ENCODE results near the gene PRAF2.
A peak's percentile ranks its signal among the peaks of the same experiment; 100 is the strongest.

PRAF2 gene

GRCh38 chrX:49072712-49073095, 1.1 kb downstream of the PRAF2 start:
- no peak for DNase-seq (ENCODE audit: low spot score)

- no peak for DNase-seq (ENCODE audit: low spot score)
Observed at GRCh38 chrX:49071877-49072711, 1.7 kb downstream of the PRAF2 start.

GRCh38 chrX:49070988-49071387, 2.8 kb downstream of the PRAF2 start:
- no peak for DNase-seq (ENCODE audit: low spot score)

- no peak for DNase-seq (ENCODE audit: low spot score)
Observed at GRCh38 chrX:49069038-49069437, 4.8 kb downstream of the PRAF2 start.

GRCh38 chrX:49067285-49068120, 6.3 kb downstream of the PRAF2 start:
- DNase-seq (ENCODE audit: low spot score): no peak

- DNase-seq (ENCODE audit: low spot score): no peak
Observed at GRCh38 chrX:49066690-49067089, 7.1 kb downstream of the PRAF2 start.

GRCh38 chrX:49066278-49066677, 7.5 kb downstream of the PRAF2 start:
- DNase-seq (ENCODE audit: low spot score): no peak

GRCh38 chrX:49064735-49065134, 9.1 kb downstream of the PRAF2 start:
- no peak for DNase-seq (ENCODE audit: low spot score)

GRCh38 chrX:49064303-49064702, 9.5 kb downstream of the PRAF2 start:
- no peak for DNase-seq (ENCODE audit: low spot score)

GRCh38 chrX:49063715-49064114, 10.1 kb downstream of the PRAF2 start:
- DNase-seq (ENCODE audit: low spot score): no peak

- DNase-seq (ENCODE audit: low spot score): no peak
Observed at GRCh38 chrX:49061916-49062315, 11.9 kb downstream of the PRAF2 start.

GRCh38 chrX:49061490-49061889, 12.3 kb downstream of the PRAF2 start:
- DNase-seq (ENCODE audit: low spot score): no peak

GRCh38 chrX:49060914-49061313, 12.9 kb downstream of the PRAF2 start:
- no peak for DNase-seq (ENCODE audit: low spot score)

GRCh38 chrX:49059681-49060085, 14.1 kb downstream of the PRAF2 start:
- no peak for DNase-seq (ENCODE audit: low spot score)

- DNase-seq (ENCODE audit: low spot score): no peak
Observed at GRCh38 chrX:49059201-49059600, 14.6 kb downstream of the PRAF2 start.

GRCh38 chrX:49058794-49059193, 15.0 kb downstream of the PRAF2 start, which contains the start of gene CCDC120:
CCDC120 (plus strand) TSS chrX:49058999; CDS start chrX:49062042, 3,043 bp downstream.
- DNase-seq (ENCODE audit: low spot score): no peak

GRCh38 chrX:49054073-49054762, 19.6 kb downstream of the PRAF2 start:
- no peak for DNase-seq (ENCODE audit: low spot score)

GRCh38 chrX:49053223-49054072, 20.4 kb downstream of the PRAF2 start:
- peak; percentile 77 for DNase-seq (ENCODE audit: low spot score)

- no peak for DNase-seq (ENCODE audit: low spot score)
Observed at GRCh38 chrX:49043987-49044281, 29.9 kb downstream of the PRAF2 start.

- DNase-seq (ENCODE audit: low spot score): peak; percentile 92
Observed at GRCh38 chrX:49043220-49043986, 30.4 kb downstream of the PRAF2 start, which contains the start of gene TFE3. TFE3 (minus strand) TSS chrX:49043357; CDS start chrX:49043226, 131 bp downstream.

Data from germinal center (tissue), 1 donor.